ENCODE results near the gene VAV3. TPM values are rescaled to one million over a fixed set of nuclear protein-coding genes. Genes with fewer than 3 reads are reported as not detected.

VAV3 gene
- total RNA-seq, 1 experiment from 2014 or later, result 38.2 TPM

DNA sequence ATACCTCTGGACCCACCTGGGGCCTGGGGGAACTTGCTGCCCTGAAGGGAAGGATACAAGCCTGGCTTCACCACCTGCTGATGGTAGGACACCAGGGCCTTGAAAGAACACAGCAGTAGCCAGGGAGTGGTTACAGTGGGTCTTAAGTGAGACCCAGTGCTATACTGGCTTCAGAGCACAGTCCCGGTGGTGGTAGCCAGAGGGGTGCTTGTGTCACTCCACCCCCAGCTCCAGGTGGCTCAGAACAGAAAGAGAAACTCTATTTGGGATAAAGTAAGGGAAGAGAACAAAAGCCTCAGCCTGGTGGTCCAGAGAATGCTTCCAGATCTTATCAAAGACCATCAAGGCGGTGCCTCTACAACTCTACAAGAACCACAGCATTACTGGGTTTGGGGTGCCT is 37.2 kb downstream of the VAV3 start:
- Mint-ChIP-seq H3K27ac (ENCODE audit: unreplicated experiment) (no peak overlapping the region), H3K4me1 (ENCODE audit: low read depth, unreplicated experiment) (no peaks in the 10 kb centered on the region), H3K36me3 (ENCODE audit: insufficient read depth, unreplicated experiment) (no peaks in the 10 kb centered on the region), H3K9me3 (ENCODE audit: low read depth, unreplicated experiment) (no peaks in the 10 kb centered on the region), H3K27me3 (ENCODE audit: unreplicated experiment) (peaks cover 15% of the 10 kb centered on the region), H3K4me3 (ENCODE audit: low read depth, unreplicated experiment) (no peak overlapping the region)
- TF ChIP-seq, protein P1, sequence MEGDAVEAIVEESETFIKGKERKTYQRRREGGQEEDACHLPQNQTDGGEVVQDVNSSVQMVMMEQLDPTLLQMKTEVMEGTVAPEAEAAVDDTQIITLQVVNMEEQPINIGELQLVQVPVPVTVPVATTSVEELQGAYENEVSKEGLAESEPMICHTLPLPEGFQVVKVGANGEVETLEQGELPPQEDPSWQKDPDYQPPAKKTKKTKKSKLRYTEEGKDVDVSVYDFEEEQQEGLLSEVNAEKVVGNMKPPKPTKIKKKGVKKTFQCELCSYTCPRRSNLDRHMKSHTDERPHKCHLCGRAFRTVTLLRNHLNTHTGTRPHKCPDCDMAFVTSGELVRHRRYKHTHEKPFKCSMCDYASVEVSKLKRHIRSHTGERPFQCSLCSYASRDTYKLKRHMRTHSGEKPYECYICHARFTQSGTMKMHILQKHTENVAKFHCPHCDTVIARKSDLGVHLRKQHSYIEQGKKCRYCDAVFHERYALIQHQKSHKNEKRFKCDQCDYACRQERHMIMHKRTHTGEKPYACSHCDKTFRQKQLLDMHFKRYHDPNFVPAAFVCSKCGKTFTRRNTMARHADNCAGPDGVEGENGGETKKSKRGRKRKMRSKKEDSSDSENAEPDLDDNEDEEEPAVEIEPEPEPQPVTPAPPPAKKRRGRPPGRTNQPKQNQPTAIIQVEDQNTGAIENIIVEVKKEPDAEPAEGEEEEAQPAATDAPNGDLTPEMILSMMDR (IDR thresholded peaks at IDR 0.05; ENCODE audit: unreplicated experiment), result no peak
- no TSS peak for BruUV-seq (replicated peaks)
- intact Hi-C loops (cut with micrococcal nuclease; ENCODE audit: unreplicated experiment), result no loop called here
- DNase-seq, result no peak
- CTCF ChIA-PET, result no interaction called here

DNA sequence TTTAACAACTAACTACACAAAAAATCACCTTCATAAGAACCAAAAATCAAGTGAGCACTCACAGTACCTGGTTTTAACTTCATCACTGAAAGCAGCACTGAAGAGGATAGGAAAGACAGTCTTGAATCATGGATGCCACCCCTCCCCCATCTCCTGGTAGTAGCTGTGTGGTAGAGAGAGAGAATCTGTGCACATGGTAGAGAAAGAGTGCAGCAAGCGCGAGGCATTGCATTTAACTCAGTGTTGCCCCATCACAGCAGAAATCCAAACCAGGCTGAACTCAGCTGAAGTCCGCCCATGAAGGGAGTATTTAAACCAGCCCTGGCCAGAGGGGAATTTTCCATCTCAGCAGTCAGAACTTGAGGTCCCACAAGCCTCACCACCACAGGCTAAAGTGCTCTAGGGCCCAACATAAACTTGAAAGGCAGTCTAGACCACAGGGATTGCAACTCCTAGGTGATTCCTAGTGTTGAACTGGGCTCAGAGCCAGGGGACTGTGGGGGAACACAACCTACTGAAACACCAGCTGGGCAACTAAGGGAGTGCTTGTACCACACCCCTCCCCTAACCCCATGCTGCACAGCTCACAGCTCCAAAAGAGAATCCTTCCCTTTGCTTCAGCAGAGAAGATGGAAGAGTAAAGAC is 38.4 kb downstream of the VAV3 start:
- no peaks in the 10 kb centered on the region for H3K4me1 Mint-ChIP-seq (ENCODE audit: low read depth, unreplicated experiment)
- H3K4me3 Mint-ChIP-seq (ENCODE audit: low read depth, unreplicated experiment), result no peak overlapping the region
- no peak for DNase-seq
- BruUV-seq (replicated peaks), result no TSS peak
- H3K27ac Mint-ChIP-seq (ENCODE audit: unreplicated experiment), result no peak overlapping the region
- no peaks in the 10 kb centered on the region for H3K36me3 Mint-ChIP-seq (ENCODE audit: insufficient read depth, unreplicated experiment)
- intact Hi-C loops (cut with micrococcal nuclease; ENCODE audit: unreplicated experiment), result no loop called here
- CTCF ChIA-PET, result no interaction called here
- peaks cover 15% of the 10 kb centered on the region for H3K27me3 Mint-ChIP-seq (ENCODE audit: unreplicated experiment)
- TF ChIP-seq, protein P1 (IDR thresholded peaks at IDR 0.05; ENCODE audit: unreplicated experiment), result no peak
- H3K9me3 Mint-ChIP-seq (ENCODE audit: low read depth, unreplicated experiment), result no peaks in the 10 kb centered on the region

- TF ChIP-seq, protein P1 (IDR thresholded peaks at IDR 0.05; ENCODE audit: unreplicated experiment), result no peak
- Mint-ChIP-seq H3K4me3 (ENCODE audit: low read depth, unreplicated experiment) (no peak overlapping the region), H3K36me3 (ENCODE audit: insufficient read depth, unreplicated experiment) (no peaks in the 10 kb centered on the region), H3K27ac (ENCODE audit: unreplicated experiment) (no peak overlapping the region), H3K27me3 (ENCODE audit: unreplicated experiment) (peaks cover 15% of the 10 kb centered on the region), H3K9me3 (ENCODE audit: low read depth, unreplicated experiment) (no peaks in the 10 kb centered on the region), H3K4me1 (ENCODE audit: low read depth, unreplicated experiment) (no peaks in the 10 kb centered on the region)
- CTCF ChIA-PET, result no interaction called here
- intact Hi-C loops (cut with micrococcal nuclease; ENCODE audit: unreplicated experiment), result no loop called here
- DNase-seq, result no peak
- BruUV-seq (replicated peaks), result no TSS peak
Observed at GRCh38 chr1:107925565-107925964, 39.4 kb downstream of the VAV3 start.

DNA sequence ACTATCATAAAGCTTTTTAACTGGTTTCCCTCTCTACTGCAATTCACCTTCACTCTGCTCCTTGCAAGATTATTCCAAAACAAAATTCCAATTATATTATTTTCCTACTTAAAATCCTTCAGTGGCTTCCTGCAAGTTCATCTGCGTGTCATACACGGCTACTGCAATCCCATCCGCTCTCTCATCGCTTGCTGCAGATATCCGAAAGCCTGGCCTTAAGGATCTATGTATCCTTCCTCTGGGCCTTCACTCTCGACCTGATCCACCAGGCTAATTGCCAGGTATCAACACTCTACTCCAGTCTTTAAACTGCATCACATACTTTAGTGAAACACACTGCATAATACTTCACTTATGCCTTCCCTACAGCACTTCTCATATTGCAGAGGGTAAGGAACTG is 44.0 kb downstream of the VAV3 start:
- TF ChIP-seq, protein P1 (IDR thresholded peaks at IDR 0.05; ENCODE audit: unreplicated experiment), result no peak
- no peak for DNase-seq

More for the DNA sequence above, 44.0 kb downstream of the VAV3 start:
- H3K4me1 Mint-ChIP-seq (ENCODE audit: low read depth, unreplicated experiment), result no peaks in the 10 kb centered on the region
- no peaks in the 10 kb centered on the region for H3K36me3 Mint-ChIP-seq (ENCODE audit: insufficient read depth, unreplicated experiment)
- no TSS peak for BruUV-seq (replicated peaks)
- H3K9me3 Mint-ChIP-seq (ENCODE audit: low read depth, unreplicated experiment), result no peaks in the 10 kb centered on the region
- H3K27me3 Mint-ChIP-seq (ENCODE audit: unreplicated experiment), result peaks cover 13% of the 10 kb centered on the region
- intact Hi-C loops (cut with micrococcal nuclease; ENCODE audit: unreplicated experiment), result no loop called here
- no peak overlapping the region for H3K27ac Mint-ChIP-seq (ENCODE audit: unreplicated experiment)
- H3K4me3 Mint-ChIP-seq (ENCODE audit: low read depth, unreplicated experiment), result no peak overlapping the region
- CTCF ChIA-PET, result no interaction called here

All from Calu3 (cell line).